DND-41 (cell line): Measurements from ENCODE around the gene SIGLEC8.

Experiments
- ATAC-seq: fragments of 200-7000 bp; cut with Tn5 transposase; 3 replicates; pipeline ENCODE4 v1.9.1; 2021; ENCODE audit warnings: low read depth; ENCODE audit not compliant: insufficient read depth
- DNase-seq: peaks from one replicate; pipeline ENCODE4 v3.0.0-alpha.2; 2020
- H2AFZ ChIP-seq: 2 replicates; pipeline ENCODE4 v1.6.0; 2012; ENCODE audit warnings: low read depth, low read length
- H3K27ac ChIP-seq: 2 replicates; pipeline ENCODE4 v1.5.1; 2012; ENCODE audit warnings: low read length, inconsistent platforms
- H3K27me3 ChIP-seq: fragments of 200-600 bp; sonication (generic); 2 replicates; pipeline ENCODE4 v1.6.0; 2012; ENCODE audit warnings: low read length, mild to moderate bottlenecking, inconsistent platforms; ENCODE audit not compliant: insufficient read depth, poor library complexity
- H3K36me3 ChIP-seq: 2 replicates; pipeline ENCODE4 v1.5.1; 2012; ENCODE audit warnings: low read length, inconsistent platforms; ENCODE audit not compliant: insufficient read depth
- H3K4me1 ChIP-seq: 2 replicates; pipeline ENCODE4 v1.5.1; 2012; ENCODE audit warnings: mild to moderate bottlenecking, low read length; ENCODE audit not compliant: insufficient read depth
- H3K4me2 ChIP-seq: 2 replicates; pipeline ENCODE4 v1.6.0; 2012; ENCODE audit warnings: mild to moderate bottlenecking, moderate library complexity, low read length, inconsistent platforms; ENCODE audit not compliant: insufficient read depth
- H3K4me3 ChIP-seq, 2 experiments: fragments of 200-600 bp in 1 of 2; shearing (Covaris generic) in 1 of 2; 2 replicates each; pipeline ENCODE4 v1.5.1; 2012 to 2016; ENCODE audit warnings: inconsistent platforms in 2 of 2, low read length in 2 of 2, mild to moderate bottlenecking in 2 of 2, low read depth in 1 of 2, moderate library complexity in 1 of 2
- H3K79me2 ChIP-seq: 2 replicates; pipeline ENCODE4 v1.6.0; 2012; ENCODE audit warnings: low read length, inconsistent platforms; ENCODE audit not compliant: insufficient read depth
- H3K9ac ChIP-seq: 2 replicates; pipeline ENCODE4 v1.6.0; 2012; ENCODE audit warnings: low read depth, mild to moderate bottlenecking, inconsistent platforms, low read length, moderate library complexity
- H3K9me3 ChIP-seq: 2 replicates; pipeline ENCODE4 v1.5.1; 2012; ENCODE audit warnings: low read length, moderate library complexity, mild to moderate bottlenecking, inconsistent platforms; ENCODE audit not compliant: insufficient read depth, severe bottlenecking
- H4K20me1 ChIP-seq: 2 replicates; pipeline ENCODE4 v1.6.0; 2012; ENCODE audit warnings: low read length; ENCODE audit not compliant: insufficient read depth
- EZH2 ChIP-seq: IDR thresholded peaks from 3 replicates; pipeline ENCODE4 v1.6.1; 2012; ENCODE audit warnings: borderline replicate concordance, low read depth, mild to moderate bottlenecking, moderate library complexity, low read length, inconsistent platforms; ENCODE audit not compliant: severe bottlenecking
- TF ChIP-seq, protein P1 (sequence below): IDR thresholded peaks from 2 replicates; pipeline ENCODE4 v1.5.1; 2012; ENCODE audit warnings: borderline replicate concordance, low read length, moderate library complexity, mild to moderate bottlenecking; ENCODE audit not compliant: poor library complexity, severe bottlenecking; ENCODE audit errors: extremely low read depth

The SIGLEC8 gene

DNA sequence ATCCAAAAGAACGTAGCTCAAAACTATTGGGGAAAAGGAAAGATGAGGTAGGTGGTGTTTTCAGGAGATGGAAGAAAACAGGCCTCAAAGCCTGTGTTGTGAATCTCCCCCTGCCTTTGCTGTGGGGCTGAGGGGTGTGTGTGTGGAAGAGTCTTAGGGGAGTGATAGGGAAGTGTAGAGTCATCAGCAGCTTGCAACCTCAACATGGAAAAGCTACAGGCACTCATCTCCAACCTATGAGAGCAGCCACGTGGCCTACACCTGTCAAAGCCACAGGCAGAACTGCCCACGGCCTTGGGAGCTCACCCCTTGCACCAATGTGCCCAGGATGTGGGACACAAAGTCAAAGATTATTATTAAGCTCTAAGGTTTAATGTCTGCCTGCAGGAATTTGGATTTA is 47.6 kb upstream of the SIGLEC8 start:
- Histone ChIP-seq H3K79me2 (no peaks in the 10 kb centered on the region), H3K27me3 (no peaks in the 10 kb centered on the region), H3K36me3 (no peaks in the 10 kb centered on the region), H3K4me3 (no peak overlapping the region), H3K9ac (no peak overlapping the region), H3K27ac (no peak overlapping the region), H3K4me2 (no peak overlapping the region), H4K20me1 (no peaks in the 10 kb centered on the region), H3K9me3 (no peaks in the 10 kb centered on the region), H2AFZ (no peak overlapping the region), H3K4me1 (no peaks in the 10 kb centered on the region)
- ATAC-seq (no peak), DNase-seq (no peak)
- TF ChIP-seq EZH2 = no peak
- TF ChIP-seq, protein P1, sequence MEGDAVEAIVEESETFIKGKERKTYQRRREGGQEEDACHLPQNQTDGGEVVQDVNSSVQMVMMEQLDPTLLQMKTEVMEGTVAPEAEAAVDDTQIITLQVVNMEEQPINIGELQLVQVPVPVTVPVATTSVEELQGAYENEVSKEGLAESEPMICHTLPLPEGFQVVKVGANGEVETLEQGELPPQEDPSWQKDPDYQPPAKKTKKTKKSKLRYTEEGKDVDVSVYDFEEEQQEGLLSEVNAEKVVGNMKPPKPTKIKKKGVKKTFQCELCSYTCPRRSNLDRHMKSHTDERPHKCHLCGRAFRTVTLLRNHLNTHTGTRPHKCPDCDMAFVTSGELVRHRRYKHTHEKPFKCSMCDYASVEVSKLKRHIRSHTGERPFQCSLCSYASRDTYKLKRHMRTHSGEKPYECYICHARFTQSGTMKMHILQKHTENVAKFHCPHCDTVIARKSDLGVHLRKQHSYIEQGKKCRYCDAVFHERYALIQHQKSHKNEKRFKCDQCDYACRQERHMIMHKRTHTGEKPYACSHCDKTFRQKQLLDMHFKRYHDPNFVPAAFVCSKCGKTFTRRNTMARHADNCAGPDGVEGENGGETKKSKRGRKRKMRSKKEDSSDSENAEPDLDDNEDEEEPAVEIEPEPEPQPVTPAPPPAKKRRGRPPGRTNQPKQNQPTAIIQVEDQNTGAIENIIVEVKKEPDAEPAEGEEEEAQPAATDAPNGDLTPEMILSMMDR = no peak

DNA sequence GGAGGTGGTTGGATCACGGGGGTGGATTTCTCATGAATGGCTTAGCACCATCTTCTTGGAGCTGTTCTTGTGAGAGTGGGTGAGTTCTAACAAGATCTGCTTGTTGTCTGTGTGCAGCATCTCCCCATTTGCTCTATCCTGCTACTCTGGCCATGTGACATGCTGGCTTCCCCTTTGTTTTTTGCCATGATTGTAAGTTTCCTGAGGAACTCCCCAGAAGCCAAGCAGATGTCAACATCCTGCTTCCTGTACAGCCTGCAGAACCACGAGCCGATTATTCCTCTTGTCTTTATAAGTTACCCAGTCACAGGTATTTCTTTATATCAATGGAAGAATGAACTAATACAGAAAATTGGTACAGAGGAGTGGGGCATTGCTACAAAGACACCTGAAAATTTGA is 45.6 kb upstream of the SIGLEC8 start:
- H3K4me1 ChIP-seq = no peaks in the 10 kb centered on the region

DNA sequence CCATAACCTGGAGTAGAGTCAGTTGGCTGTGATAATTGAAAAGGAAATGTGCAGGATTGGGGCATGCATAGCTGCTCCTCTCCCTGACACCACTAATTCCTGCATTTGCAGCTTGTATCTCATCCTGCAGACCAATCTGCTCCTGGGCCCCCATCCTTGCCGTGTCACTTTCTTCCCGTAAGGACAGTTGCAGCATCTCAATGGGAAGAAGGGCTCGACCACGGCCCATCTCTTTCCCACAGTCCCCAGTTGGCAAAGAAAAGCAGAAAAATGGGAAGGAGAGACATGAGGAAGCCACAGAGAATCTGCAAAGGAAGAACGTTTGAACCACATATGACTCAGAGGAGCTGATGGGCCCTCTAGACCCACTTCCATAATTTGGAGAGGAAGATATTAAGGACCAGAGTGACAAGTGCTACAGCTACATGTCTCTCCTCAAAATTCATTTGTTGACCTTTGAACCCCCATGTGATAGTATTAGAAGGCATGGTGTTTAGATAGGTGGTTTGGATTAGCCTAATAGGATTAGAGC is 45.1 kb upstream of the SIGLEC8 start:
- H3K9ac ChIP-seq = no peak overlapping the region
- TF ChIP-seq, protein P1 = no peak
- no peak for TF ChIP-seq EZH2
- no peaks in the 10 kb centered on the region for H4K20me1 ChIP-seq
- no peaks in the 10 kb centered on the region for H3K9me3 ChIP-seq
- H3K4me1 ChIP-seq = no peaks in the 10 kb centered on the region
- H3K4me2 ChIP-seq = no peak overlapping the region
- H3K36me3 ChIP-seq = no peaks in the 10 kb centered on the region
- H3K4me3 ChIP-seq = no peak overlapping the region
- H3K27me3 ChIP-seq = no peaks in the 10 kb centered on the region
- H2AFZ ChIP-seq = no peak overlapping the region
- ATAC-seq (no peak), DNase-seq (no peak)
- no peak overlapping the region for H3K27ac ChIP-seq
- no peaks in the 10 kb centered on the region for H3K79me2 ChIP-seq

More for the DNA sequence above, 45.6 kb upstream of the SIGLEC8 start:
- ATAC-seq (no peak), DNase-seq (no peak)
- no peaks in the 10 kb centered on the region for H4K20me1 ChIP-seq
- no peak overlapping the region for H3K4me2 ChIP-seq
- H3K4me3 ChIP-seq = no peak overlapping the region
- H3K36me3 ChIP-seq = no peaks in the 10 kb centered on the region
- H3K9ac ChIP-seq = no peak overlapping the region
- no peaks in the 10 kb centered on the region for H3K79me2 ChIP-seq
- no peaks in the 10 kb centered on the region for H3K9me3 ChIP-seq
- H2AFZ ChIP-seq = no peak overlapping the region
- no peak for TF ChIP-seq EZH2
- TF ChIP-seq, protein P1 = no peak
- no peaks in the 10 kb centered on the region for H3K27me3 ChIP-seq
- no peak overlapping the region for H3K27ac ChIP-seq
